ENCODE results near the gene TTC27. TPM values are rescaled to one million over a fixed set of nuclear protein-coding genes. Genes with fewer than 3 reads are reported as not detected.
A peak's percentile ranks its signal among the peaks of the same experiment; 100 is the strongest.

The TTC27 gene
- total RNA-seq, 8 experiments from 2014 or later = 11.6 to 41.3 (median 16.5) TPM

GRCh38 chr2:32683520-32684086 lies 55.8 kb downstream of the TTC27 start:
- WGBS, 10 experiments = 85 to 100% (median 96%) methylated on average over 1 to 5 of the region's 5 CpGs; no CpG with 5 or more reads in 1 of the 10 experiments
- H3K4me1 ChIP-seq (replicated peaks in 1 of 2) = no peaks in the 10 kb centered on the region
- in situ Hi-C loops (cut with MboI; ENCODE audit: low pct_unique_long_range_greater_than_20kb in 2 of 9, low sequenced_read_pairs in 9 of 9, unreplicated experiment in 9 of 9) = no loop called here
- no peak overlapping the region for H3K4me3 ChIP-seq
- ATAC-seq (replicated peaks in 6 of 8) = no peak
- H3K27ac ChIP-seq = no peak overlapping the region

DNA sequence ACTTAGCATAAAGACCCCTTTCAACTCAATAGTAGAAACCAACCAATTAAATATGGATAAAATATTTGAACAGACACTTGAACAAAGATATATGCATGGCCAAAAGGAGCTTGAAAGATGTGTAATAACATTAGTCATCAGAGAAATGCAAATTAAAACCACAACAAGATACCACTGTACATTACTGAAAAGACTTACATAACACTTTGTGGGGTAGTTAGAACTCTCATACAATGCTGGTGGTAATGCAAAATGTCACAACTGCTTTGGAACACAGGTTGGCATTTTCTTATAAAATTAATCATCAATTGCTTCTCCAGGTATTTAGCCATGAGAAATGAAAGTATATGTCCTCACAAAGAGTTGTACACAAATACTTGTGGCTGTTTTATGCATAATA lies 60.7 kb downstream of the TTC27 start:
- in situ Hi-C loops (cut with MboI; ENCODE audit: low pct_unique_long_range_greater_than_20kb in 2 of 9, low sequenced_read_pairs in 9 of 9, unreplicated experiment in 9 of 9) = no loop called here
- H3K4me1 ChIP-seq (replicated peaks in 1 of 2) = peaks cover 7 to 11% of the 10 kb centered on the region in 2 donors
- peak in 3 of 8 experiments; percentile 61 to 98 (median 97) for ATAC-seq (replicated peaks in 6 of 8)
- no peak overlapping the region for H3K27ac ChIP-seq
- H3K4me3 ChIP-seq = no peak overlapping the region

- peaks cover 7 to 11% of the 10 kb centered on the region in 2 donors for H3K4me1 ChIP-seq (replicated peaks in 1 of 2)
- H3K4me3 ChIP-seq = no peak overlapping the region
- ATAC-seq (replicated peaks in 6 of 8) = no peak
- H3K27ac ChIP-seq = no peak overlapping the region
- in situ Hi-C loops (cut with MboI; ENCODE audit: low pct_unique_long_range_greater_than_20kb in 2 of 9, low sequenced_read_pairs in 9 of 9, unreplicated experiment in 9 of 9) = no loop called here
These were observed 63.8 kb downstream of the TTC27 start for GRCh38 chr2:32691678-32692077.

GRCh38 chr2:32696439-32696838 lies 68.6 kb downstream of the TTC27 start:
- ATAC-seq (replicated peaks in 6 of 8) = peak in 3 of 8 experiments; percentile 87 to 97 (median 93)
- Histone ChIP-seq H3K27ac (no peak overlapping the region), H3K4me3 (no peak overlapping the region), H3K4me1 (replicated peaks in 1 of 2) (no peaks in the 10 kb centered on the region)
- 0 to 100% (median 80%) methylated on average over 1 to 4 of the region's 4 CpGs; no CpG with 5 or more reads in 1 of the 10 experiments for WGBS, 10 experiments
- in situ Hi-C loops (cut with MboI; ENCODE audit: low pct_unique_long_range_greater_than_20kb in 2 of 9, low sequenced_read_pairs in 9 of 9, unreplicated experiment in 9 of 9) = no loop called here

- no peaks in the 10 kb centered on the region for H3K4me1 ChIP-seq (replicated peaks in 1 of 2)
- peak in 3 of 8 experiments; percentile 3 to 75 (median 48) for ATAC-seq (replicated peaks in 6 of 8)
- H3K4me3 ChIP-seq = no peak overlapping the region
- in situ Hi-C loops (cut with MboI; ENCODE audit: low pct_unique_long_range_greater_than_20kb in 2 of 9, low sequenced_read_pairs in 9 of 9, unreplicated experiment in 9 of 9) = no loop called here
- H3K27ac ChIP-seq = no peak overlapping the region
These were observed 69.3 kb downstream of the TTC27 start for GRCh38 chr2:32697156-32697555.

DNA sequence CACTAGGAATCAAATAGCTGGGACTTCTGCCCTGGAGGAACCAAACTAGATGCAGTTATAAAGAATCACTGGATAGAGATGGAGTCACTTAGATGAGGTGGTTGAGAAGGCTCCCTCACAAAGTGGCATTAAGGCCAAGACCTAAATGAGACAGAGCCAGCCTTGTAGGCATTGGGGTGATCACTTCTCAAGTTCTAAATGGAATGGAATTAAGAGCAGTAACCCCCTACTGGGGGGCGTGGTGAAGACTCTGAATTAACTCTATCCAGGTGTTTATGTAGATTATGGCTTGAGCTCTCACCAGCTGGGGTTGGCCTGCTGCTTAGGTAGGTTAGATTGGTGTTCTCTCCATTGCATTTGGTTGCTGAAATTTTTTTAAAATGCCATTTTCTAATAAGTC lies 71.3 kb downstream of the TTC27 start:
- Histone ChIP-seq H3K27ac (no peak overlapping the region), H3K4me3 (no peak overlapping the region), H3K4me1 (replicated peaks in 1 of 2) (no peaks in the 10 kb centered on the region)
- in situ Hi-C loops (cut with MboI; ENCODE audit: low pct_unique_long_range_greater_than_20kb in 2 of 9, low sequenced_read_pairs in 9 of 9, unreplicated experiment in 9 of 9) = no loop called here
- no peak for ATAC-seq (replicated peaks in 6 of 8)
- WGBS, 10 experiments = 80 to 100% (median 92%) methylated on average over 1 of the region's 1 CpG; no CpG with 5 or more reads in 6 of the 10 experiments

- in situ Hi-C loops (cut with MboI; ENCODE audit: low pct_unique_long_range_greater_than_20kb in 2 of 9, low sequenced_read_pairs in 9 of 9, unreplicated experiment in 9 of 9) = no loop called here
- Histone ChIP-seq H3K27ac (no peak overlapping the region), H3K4me3 (no peak overlapping the region), H3K4me1 (replicated peaks in 1 of 2) (no peaks in the 10 kb centered on the region)
- ATAC-seq (replicated peaks in 6 of 8) = no peak
- WGBS, 10 experiments = 76 to 100% (median 96%) methylated on average over 1 to 5 of the region's 5 CpGs; no CpG with 5 or more reads in 3 of the 10 experiments
These were observed 74.0 kb downstream of the TTC27 start for GRCh38 chr2:32701806-32702205.

DNA sequence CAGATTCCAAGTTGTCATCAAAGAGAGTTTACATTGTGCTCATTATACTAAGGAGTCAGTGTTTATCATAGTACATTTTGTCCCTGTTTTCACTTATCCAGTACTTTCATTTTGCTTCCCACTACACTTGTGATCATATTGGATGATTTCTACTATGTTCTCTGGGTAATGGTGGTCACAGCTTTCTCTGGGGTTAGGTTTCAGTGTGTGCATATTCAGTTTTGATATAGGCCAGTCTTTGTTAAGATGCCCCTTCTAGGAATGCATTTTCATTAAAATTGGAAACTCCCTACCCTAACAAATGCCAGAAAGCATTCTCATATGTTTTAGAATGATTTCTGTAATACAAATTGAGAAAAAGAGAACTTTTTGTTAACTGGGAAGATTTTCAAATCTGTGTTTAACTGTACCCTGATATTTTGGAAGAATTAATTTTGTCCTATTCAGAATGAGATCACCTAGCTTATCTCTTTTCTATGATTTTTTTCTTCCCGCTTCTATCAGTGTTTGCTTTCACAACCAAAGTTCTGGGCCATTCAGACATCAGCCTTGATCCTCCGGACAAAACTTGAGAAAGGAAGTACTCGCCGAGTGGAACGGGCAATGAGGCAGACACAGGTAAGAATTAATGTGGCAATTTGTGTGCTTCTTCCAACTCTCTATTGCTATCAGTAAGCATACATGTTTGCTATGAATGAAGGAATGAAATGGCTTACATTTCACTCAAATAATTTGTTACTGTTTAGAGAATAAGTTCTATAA lies 74.6 kb downstream of the TTC27 start:
- H3K4me1 ChIP-seq (replicated peaks in 1 of 2) = no peaks in the 10 kb centered on the region
- peak in 3 of 8 experiments; percentile 79 to 90 (median 85) for ATAC-seq (replicated peaks in 6 of 8)
- no peak overlapping the region for H3K4me3 ChIP-seq
- 93 to 100% (median 99%) methylated on average over 2 to 5 of the region's 5 CpGs for WGBS, 10 experiments
- no peak overlapping the region for H3K27ac ChIP-seq
- in situ Hi-C loops (cut with MboI; ENCODE audit: low pct_unique_long_range_greater_than_20kb in 2 of 9, low sequenced_read_pairs in 9 of 9, unreplicated experiment in 9 of 9) = no loop called here

DNA sequence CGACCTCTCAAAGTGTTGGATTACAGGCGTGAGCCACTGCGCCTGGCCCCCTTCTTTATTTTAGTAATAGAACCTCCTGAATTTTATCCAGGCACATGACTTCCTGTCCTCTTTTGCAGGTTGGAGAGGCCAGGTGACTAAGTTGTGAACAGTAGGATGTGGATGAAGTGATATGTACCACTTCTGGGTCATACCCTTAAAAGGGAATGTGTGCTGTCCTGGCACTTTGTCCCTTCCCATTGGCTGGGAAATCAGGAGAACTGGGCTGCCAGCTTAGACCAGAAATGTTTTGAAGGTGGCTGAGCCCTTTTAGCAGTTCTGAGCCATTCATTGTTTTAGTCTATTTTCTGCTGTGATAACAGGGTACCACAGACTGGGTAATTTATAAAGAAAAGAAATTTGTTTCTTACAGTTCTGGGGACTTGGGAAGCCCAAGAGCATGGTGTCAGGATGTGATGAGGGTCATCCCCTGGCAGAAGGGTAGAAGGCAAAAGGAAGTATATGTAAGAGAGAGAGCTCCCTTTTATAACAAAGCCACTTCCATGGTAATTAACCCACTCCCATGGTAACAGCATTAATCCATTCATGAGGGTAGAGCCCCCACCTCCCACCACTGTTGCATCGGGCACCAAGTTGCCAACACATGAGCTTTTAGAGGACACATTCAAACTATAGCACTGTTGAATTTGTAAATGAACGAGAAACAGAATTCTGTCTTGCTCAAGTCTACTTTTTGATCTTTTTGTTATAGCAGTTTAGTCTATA lies 79.1 kb downstream of the TTC27 start:
- 50 to 100% (median 88%) methylated on average over 1 to 4 of the region's 5 CpGs for whole genome bisulfite sequencing, 10 experiments
- in situ Hi-C loops (cut with MboI; ENCODE audit: low pct_unique_long_range_greater_than_20kb in 2 of 9, low sequenced_read_pairs in 9 of 9, unreplicated experiment in 9 of 9) = no loop called here
- peak in 3 of 8 experiments; percentile 26 to 78 (median 56) for ATAC-seq (replicated peaks in 6 of 8)
- Histone ChIP-seq H3K4me3 (no peak overlapping the region), H3K27ac (no peak overlapping the region), H3K4me1 (replicated peaks in 1 of 2) (no peaks in the 10 kb centered on the region)

DNA sequence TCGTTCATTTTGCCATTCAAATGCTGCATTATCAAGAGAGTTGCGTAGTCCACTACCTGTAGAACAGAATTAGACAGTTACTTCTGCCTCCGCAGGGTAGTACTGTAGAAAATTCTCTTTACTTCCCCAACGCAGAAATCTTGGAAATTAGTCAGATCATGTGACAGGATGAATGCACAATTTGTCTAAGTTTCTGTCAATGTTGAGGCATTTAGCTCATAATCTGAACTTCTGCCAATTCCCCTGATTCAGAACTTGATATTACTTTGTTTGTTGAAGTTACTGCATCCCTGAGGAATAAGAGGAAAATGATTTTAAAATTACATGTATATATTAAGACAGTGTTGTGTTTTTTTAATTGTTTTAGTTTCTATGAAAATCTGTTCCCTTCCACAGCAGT lies 83.4 kb downstream of the TTC27 start:
- Histone ChIP-seq H3K27ac (no peak overlapping the region), H3K4me3 (no peak overlapping the region), H3K4me1 (replicated peaks in 1 of 2) (no peaks in the 10 kb centered on the region)
- in situ Hi-C loops (cut with MboI; ENCODE audit: low pct_unique_long_range_greater_than_20kb in 2 of 9, low sequenced_read_pairs in 9 of 9, unreplicated experiment in 9 of 9) = no loop called here
- 50 to 100% (median 78%) methylated on average over 1 to 4 of the region's 4 CpGs for WGBS, 10 experiments
- no peak for ATAC-seq (replicated peaks in 6 of 8)

DNA sequence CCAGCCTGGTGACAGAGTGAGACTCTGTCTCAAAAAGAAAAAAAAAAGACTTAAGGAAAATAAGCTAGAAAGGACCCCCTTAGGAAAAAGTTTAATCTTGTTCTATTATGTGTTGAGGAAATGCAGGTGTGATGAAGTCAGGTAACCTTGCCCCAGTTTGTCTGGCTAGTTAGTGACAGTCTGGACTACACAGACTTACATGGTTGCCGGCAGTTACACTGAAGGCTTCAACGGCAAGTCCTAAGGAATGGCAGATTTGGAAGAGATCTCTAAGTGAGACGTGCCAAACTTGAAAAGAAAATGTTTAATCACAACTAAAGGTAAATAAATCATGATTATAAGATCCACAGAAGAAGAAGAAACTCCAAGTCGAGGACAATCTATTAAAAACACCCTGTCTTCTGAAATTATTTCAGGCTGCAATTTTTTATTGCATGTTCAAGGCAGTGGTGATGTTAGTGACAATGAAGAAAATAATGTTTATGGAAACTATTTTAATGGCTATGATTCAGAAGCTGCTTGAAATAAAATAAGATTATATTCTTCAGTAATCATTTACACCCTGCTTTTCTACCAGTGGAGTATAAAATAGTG lies 84.2 kb downstream of the TTC27 start:
- no peak for ATAC-seq (replicated peaks in 6 of 8)
- no peak overlapping the region for H3K4me3 ChIP-seq
- H3K4me1 ChIP-seq (replicated peaks in 1 of 2) = no peaks in the 10 kb centered on the region
- H3K27ac ChIP-seq = no peak overlapping the region
- in situ Hi-C loops (cut with MboI; ENCODE audit: low pct_unique_long_range_greater_than_20kb in 2 of 9, low sequenced_read_pairs in 9 of 9, unreplicated experiment in 9 of 9) = no loop called here
- 0 to 86% (median 58%) methylated on average over 1 to 3 of the region's 4 CpGs for WGBS, 10 experiments

DNA sequence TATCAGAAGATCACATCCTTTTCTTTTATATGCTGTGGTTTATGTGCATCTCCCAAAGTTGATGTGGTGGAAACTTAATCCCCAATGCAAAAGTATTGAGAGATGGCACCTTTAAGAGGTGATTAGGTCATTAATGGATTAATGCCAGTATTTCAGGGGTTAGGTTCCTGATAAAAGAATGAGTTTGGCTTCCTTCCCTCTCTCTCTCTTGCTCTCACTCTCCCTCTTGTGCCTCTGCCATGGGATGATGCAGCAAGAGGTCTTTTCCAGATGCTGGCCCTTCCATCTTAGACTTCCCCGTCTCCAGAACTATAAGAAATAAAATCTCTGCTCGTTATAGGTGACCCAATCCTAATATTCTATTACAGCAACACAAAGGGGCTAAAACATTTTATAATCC lies 85.0 kb downstream of the TTC27 start:
- Histone ChIP-seq H3K4me1 (replicated peaks in 1 of 2) (no peaks in the 10 kb centered on the region), H3K27ac (no peak overlapping the region), H3K4me3 (no peak overlapping the region)
- WGBS, 10 experiments = 13 to 95% (median 90%) methylated on average over 2 of the region's 2 CpGs; no CpG with 5 or more reads in 4 of the 10 experiments
- ATAC-seq (replicated peaks in 6 of 8) = no peak
- in situ Hi-C loops (cut with MboI; ENCODE audit: low pct_unique_long_range_greater_than_20kb in 2 of 9, low sequenced_read_pairs in 9 of 9, unreplicated experiment in 9 of 9) = no loop called here

- 9 to 80% (median 44%) methylated on average over 1 of the region's 1 CpG; no CpG with 5 or more reads in 5 of the 10 experiments for whole genome bisulfite sequencing, 10 experiments
- no peaks in the 10 kb centered on the region for H3K4me1 ChIP-seq (replicated peaks in 1 of 2)
- no peak overlapping the region for H3K27ac ChIP-seq
- no peak for ATAC-seq (replicated peaks in 6 of 8)
- no peak overlapping the region for H3K4me3 ChIP-seq
- in situ Hi-C loops (cut with MboI; ENCODE audit: low pct_unique_long_range_greater_than_20kb in 2 of 9, low sequenced_read_pairs in 9 of 9, unreplicated experiment in 9 of 9) = no loop called here
These were observed 86.7 kb downstream of the TTC27 start for GRCh38 chr2:32714521-32714920.

Measured in motor neuron (in vitro differentiated cells).